CD4-positive, alpha-beta T cell (primary cell): ENCODE measurements around the gene ARL4D. TPM values are rescaled to one million over a fixed set of nuclear protein-coding genes. Genes with fewer than 3 reads are reported as not detected.

Experiments
- ATAC-seq: fragments of 200-7000 bp; cut with Tn5 transposase; one replicate; pipeline ENCODE4 v1.10.0; 2022; ENCODE audit warnings: mild to moderate bottlenecking; ENCODE audit not compliant: poor library complexity
- CTCF ChIA-PET: fragments of 350-600 bp; sonication (Branson Sonifier 250); formaldehyde crosslinking; loops from one replicate; lab custom pipeline; 2021; ENCODE audit warnings: antibody characterized with exemption, inconsistent platforms; lab: Charles Lee
- POLR2A ChIA-PET: fragments of 350-600 bp; sonication (Branson Sonifier 250); formaldehyde crosslinking; loops from one replicate; lab custom pipeline; 2021; ENCODE audit warnings: antibody characterized with exemption, inconsistent platforms; lab: Charles Lee
- DNase-seq, 14 experiments: peaks; one replicate each; pipeline ENCODE4 v3.0.0-alpha.2; 2013 to 2020; ENCODE audit warnings: mixed read lengths in 2 of 14
- H3K27ac ChIP-seq, 2 donors: one replicate each; pipeline versions ENCODE4 v1.5.1 to v1.7.0; 2013; ENCODE audit warnings: low read length in 2 of 2, low read depth in 1 of 2, mild to moderate bottlenecking in 1 of 2
- H3K27me3 ChIP-seq, 2 experiments: 1 replicate in 1 of 2; 2 replicates in 1 of 2; pipeline versions ENCODE4 v1.6.1 to v1.7.0; 2013; ENCODE audit warnings: low read length in 2 of 2, control low read depth in 1 of 2, mild to moderate bottlenecking in 1 of 2, moderate library complexity in 1 of 2; ENCODE audit not compliant: insufficient read depth in 2 of 2, control insufficient read depth in 1 of 2
- H3K36me3 ChIP-seq: one replicate; pipeline ENCODE4 v1.6.1; 2013; ENCODE audit warnings: low read length, control low read depth; ENCODE audit not compliant: insufficient read depth
- H3K4me1 ChIP-seq: one replicate; pipeline ENCODE4 v1.6.1; 2013; ENCODE audit warnings: low read length, control low read depth; ENCODE audit not compliant: insufficient read depth
- H3K4me3 ChIP-seq: one replicate; pipeline ENCODE4 v1.5.1; 2013; ENCODE audit warnings: mild to moderate bottlenecking, low read length, moderate library complexity
- H3K9me3 ChIP-seq, 2 experiments: 1 replicate in 1 of 2; 2 replicates in 1 of 2; pipeline versions ENCODE4 v1.6.1 to v1.7.0; 2013; ENCODE audit warnings: low read length in 2 of 2, mild to moderate bottlenecking in 2 of 2, control low read depth in 1 of 2, moderate library complexity in 1 of 2; ENCODE audit not compliant: control insufficient read depth in 1 of 2, insufficient read depth in 1 of 2
- H3K27ac Mint-ChIP-seq: one replicate; pipeline ENCODE4 v1.8.0; 2020; ENCODE audit warnings: mixed read lengths
- H3K27me3 Mint-ChIP-seq: one replicate; pipeline ENCODE4 v1.8.0; 2021; ENCODE audit warnings: mixed read lengths
- H3K36me3 Mint-ChIP-seq: one replicate; pipeline ENCODE4 v1.8.0; 2021; ENCODE audit warnings: low read depth, mixed read lengths
- H3K4me1 Mint-ChIP-seq: one replicate; pipeline ENCODE4 v1.8.0; 2021; ENCODE audit warnings: low read depth, mixed read lengths
- H3K4me3 Mint-ChIP-seq: one replicate; pipeline ENCODE4 v1.8.0; 2020; ENCODE audit warnings: mild to moderate bottlenecking, mixed read lengths
- H3K9me3 Mint-ChIP-seq: one replicate; pipeline ENCODE4 v1.8.0; 2020; ENCODE audit warnings: mixed read lengths
- intact Hi-C, 2 experiments: fragments of 100-400 bp; cut with DNase I in 1 of 2; cut with micrococcal nuclease in 1 of 2; formaldehyde crosslinking; loops; one replicate each; pipeline versions ENCODE4 v1.15.1 to v1.9.0; 2023 to 2025; cut with DNase I, micrococcal nuclease
- total RNA-seq, 174 experiments: library from RNA in 2 of 174; stranded (reverse) in 2 of 174; gene quantifications; one replicate each; pipeline ENCODE4 v1.2.3 and lab custom pipeline; 2021 to 2026
- TF ChIP-seq, protein P1 (sequence below): fragments of 200-600 bp; IDR thresholded peaks from one replicate; pipeline ENCODE4 v1.8.0; 2022; ENCODE audit warnings: antibody characterized with exemption, mild to moderate bottlenecking

The ARL4D gene
- total RNA-seq, 2 experiments from 2014 or later, result 2.4 to 2.9 TPM

DNA sequence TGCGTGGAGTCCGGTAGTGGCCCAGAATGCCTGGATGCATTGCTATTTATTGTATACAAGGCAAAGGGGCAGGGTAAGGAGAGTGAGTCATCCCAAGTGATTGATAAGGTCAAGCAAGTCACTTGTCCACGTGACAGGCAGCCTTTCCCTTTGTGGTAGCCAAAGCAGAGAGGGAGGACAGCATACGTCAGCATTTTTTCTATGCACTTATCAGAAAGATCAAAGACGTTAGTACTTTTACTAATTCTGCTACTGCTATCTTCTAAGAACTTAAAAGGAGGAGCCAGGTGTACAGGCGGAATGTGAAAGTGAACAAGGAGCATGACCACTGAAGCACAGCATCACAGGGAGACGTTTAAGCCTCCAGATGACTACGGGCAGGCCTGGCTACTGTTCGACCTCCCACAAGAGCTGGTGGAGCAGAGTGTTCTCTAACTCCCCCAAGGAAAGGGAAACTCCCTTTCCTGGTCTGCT, 47.9 kb upstream of the ARL4D start:
- peaks cover 18% of the 10 kb centered on the region for H3K36me3 Mint-ChIP-seq
- ChIA-PET CTCF (no interaction called here), POLR2A (no interaction called here)
- H3K4me3 Mint-ChIP-seq, result no peak overlapping the region
- intact Hi-C loops, result no loop called here
- H3K9me3 Mint-ChIP-seq, result peaks cover 8% of the 10 kb centered on the region
- ATAC-seq (no peak), DNase-seq (no peak)
- H3K27me3 ChIP-seq, result no peaks in the 10 kb centered on the region
- no peaks in the 10 kb centered on the region for H3K27me3 Mint-ChIP-seq
- TF ChIP-seq, protein P1, sequence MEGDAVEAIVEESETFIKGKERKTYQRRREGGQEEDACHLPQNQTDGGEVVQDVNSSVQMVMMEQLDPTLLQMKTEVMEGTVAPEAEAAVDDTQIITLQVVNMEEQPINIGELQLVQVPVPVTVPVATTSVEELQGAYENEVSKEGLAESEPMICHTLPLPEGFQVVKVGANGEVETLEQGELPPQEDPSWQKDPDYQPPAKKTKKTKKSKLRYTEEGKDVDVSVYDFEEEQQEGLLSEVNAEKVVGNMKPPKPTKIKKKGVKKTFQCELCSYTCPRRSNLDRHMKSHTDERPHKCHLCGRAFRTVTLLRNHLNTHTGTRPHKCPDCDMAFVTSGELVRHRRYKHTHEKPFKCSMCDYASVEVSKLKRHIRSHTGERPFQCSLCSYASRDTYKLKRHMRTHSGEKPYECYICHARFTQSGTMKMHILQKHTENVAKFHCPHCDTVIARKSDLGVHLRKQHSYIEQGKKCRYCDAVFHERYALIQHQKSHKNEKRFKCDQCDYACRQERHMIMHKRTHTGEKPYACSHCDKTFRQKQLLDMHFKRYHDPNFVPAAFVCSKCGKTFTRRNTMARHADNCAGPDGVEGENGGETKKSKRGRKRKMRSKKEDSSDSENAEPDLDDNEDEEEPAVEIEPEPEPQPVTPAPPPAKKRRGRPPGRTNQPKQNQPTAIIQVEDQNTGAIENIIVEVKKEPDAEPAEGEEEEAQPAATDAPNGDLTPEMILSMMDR, result no peak
- H3K4me1 Mint-ChIP-seq, result no peaks in the 10 kb centered on the region
- no peak overlapping the region for H3K4me3 ChIP-seq
- no peaks in the 10 kb centered on the region for H3K36me3 ChIP-seq
- H3K4me1 ChIP-seq, result no peaks in the 10 kb centered on the region
- H3K9me3 ChIP-seq, result peaks cover 37 to 40% of the 10 kb centered on the region in 2 experiments
- H3K27ac ChIP-seq, result no peak overlapping the region
- no peak overlapping the region for H3K27ac Mint-ChIP-seq

DNA sequence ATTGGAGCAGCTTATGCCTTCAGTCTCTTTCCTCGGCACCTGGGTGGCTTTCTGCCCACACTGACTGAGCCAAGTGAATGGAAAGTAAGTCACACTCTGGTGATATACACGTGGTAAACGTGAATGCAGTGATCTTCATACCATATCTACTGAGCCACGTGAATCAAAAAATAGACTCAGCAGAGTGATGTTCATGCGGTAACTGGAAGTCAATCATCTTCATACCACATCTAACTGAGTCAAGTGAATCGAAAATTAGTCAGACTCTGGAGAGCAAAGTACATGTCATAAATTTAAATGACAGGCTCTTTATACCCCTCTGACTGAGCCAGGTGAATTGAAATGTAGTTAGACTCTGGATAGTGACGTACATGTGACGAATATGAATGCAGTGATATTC, 47.1 kb upstream of the ARL4D start:
- TF ChIP-seq, protein P1, result no peak
- Mint-ChIP-seq H3K4me1 (no peaks in the 10 kb centered on the region), H3K36me3 (peaks cover 18% of the 10 kb centered on the region), H3K27ac (no peak overlapping the region), H3K4me3 (no peak overlapping the region), H3K9me3 (peaks cover 8% of the 10 kb centered on the region), H3K27me3 (no peaks in the 10 kb centered on the region)
- no peak for ATAC-seq
- intact Hi-C loops, result no loop called here
- DNase-seq, result no peak
- H3K27ac ChIP-seq, result no peak overlapping the region
- H3K27me3 ChIP-seq, result no peaks in the 10 kb centered on the region
- peaks cover 37 to 40% of the 10 kb centered on the region in 2 experiments for H3K9me3 ChIP-seq
- H3K4me1 ChIP-seq, result no peaks in the 10 kb centered on the region
- POLR2A ChIA-PET, result no interaction called here
- no peak overlapping the region for H3K4me3 ChIP-seq
- CTCF ChIA-PET, result no interaction called here
- H3K36me3 ChIP-seq, result no peaks in the 10 kb centered on the region

DNA sequence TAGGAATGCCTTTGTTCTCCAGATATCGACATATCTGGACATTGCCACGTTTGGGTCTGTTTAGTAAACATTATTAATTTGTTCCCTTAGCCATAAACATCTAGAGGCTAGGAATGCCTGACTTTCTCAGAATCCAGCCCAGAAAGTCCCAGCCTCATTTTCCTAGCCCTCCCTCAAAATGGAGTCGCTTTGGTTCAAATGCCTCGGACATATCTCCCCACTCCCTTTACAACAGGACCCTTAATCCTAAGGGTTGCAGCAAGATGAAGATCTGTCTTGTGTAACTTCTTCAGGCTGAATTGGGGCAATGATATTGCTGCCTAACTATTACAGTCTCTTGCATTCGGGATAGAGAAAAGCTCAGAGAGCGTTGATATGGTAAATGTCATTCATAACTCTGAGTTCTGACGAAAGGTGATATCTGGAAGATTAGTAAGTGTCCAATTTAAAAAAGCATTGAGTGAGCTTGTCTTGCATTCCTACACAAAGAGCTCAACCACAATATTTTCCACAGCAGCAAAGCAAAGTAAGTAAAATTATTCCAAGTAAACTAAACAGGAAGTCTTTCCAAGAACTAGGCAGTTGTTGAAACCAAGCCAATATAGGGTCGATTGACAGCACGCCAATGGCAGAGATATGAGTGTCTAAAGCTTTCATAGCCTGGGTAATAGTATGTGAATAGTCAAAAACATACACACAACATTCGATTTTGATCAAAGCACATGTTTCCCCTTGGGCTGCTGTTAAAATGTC, 46.0 kb upstream of the ARL4D start:
- Histone ChIP-seq H3K4me3 (no peak overlapping the region), H3K36me3 (no peaks in the 10 kb centered on the region), H3K4me1 (no peaks in the 10 kb centered on the region), H3K27ac (no peak overlapping the region), H3K9me3 (peaks cover 26 to 30% of the 10 kb centered on the region in 2 experiments), H3K27me3 (no peaks in the 10 kb centered on the region)
- no peaks in the 10 kb centered on the region for H3K27me3 Mint-ChIP-seq
- TF ChIP-seq, protein P1, result no peak
- peaks cover 8% of the 10 kb centered on the region for H3K36me3 Mint-ChIP-seq
- H3K4me3 Mint-ChIP-seq, result no peak overlapping the region
- no peak overlapping the region for H3K27ac Mint-ChIP-seq
- CTCF ChIA-PET, result interaction anchor here (0.5 kb wide), 1 partner anchor 143 kb away, joined by 4 read pairs; no protein-coding TSS in a partner anchor
- H3K4me1 Mint-ChIP-seq, result no peaks in the 10 kb centered on the region
- no peak for ATAC-seq
- POLR2A ChIA-PET, result interaction anchor here (1.4 kb wide), 1 partner anchor 15 kb away, joined by 5 read pairs; no protein-coding TSS in a partner anchor
- intact Hi-C loops, result no loop called here
- peaks cover 5% of the 10 kb centered on the region for H3K9me3 Mint-ChIP-seq
- DNase-seq, result no peak
